ENCODE results near the gene CBLB. TPM values are rescaled to one million over a fixed set of nuclear protein-coding genes. Genes with fewer than 3 reads are reported as not detected.
"Not testable (repeated sequence)": the region's sequence is repeated elsewhere in the genome, so short reads cannot be mapped to it uniquely, and the experiment has no call there.

The CBLB gene
- total and polyA plus RNA-seq, 4 donors = 25.1 to 44.6 (median 30.8) TPM

GRCh38 chr3:105731686-105732085 is 137.1 kb downstream of the CBLB start:
- H3K4me1 ChIP-seq (ENCODE audit: control insufficient read depth, insufficient read depth, low read length) = no peaks in the 10 kb centered on the region
- no peaks in the 10 kb centered on the region for H3K27me3 ChIP-seq (ENCODE audit: control insufficient read depth, insufficient read depth, low read length)
- H3K4me3 ChIP-seq (ENCODE audit: low read depth, low read length) = no peak overlapping the region
- DNase-seq (ENCODE audit: low read depth in 4 of 6, low spot score in 6 of 6) = no peak
- H3K9me3 ChIP-seq (ENCODE audit: control insufficient read depth, insufficient read depth, low read length) = no peaks in the 10 kb centered on the region
- no peak overlapping the region for H3K27ac ChIP-seq (ENCODE audit: low read depth, low read length)
- WGBS (ENCODE audit: insufficient coverage) = no CpG with 5 or more reads among the region's 1 CpG
- H3K36me3 ChIP-seq (ENCODE audit: control insufficient read depth, insufficient read depth, low read length) = peaks cover 2% of the 10 kb centered on the region

DNA sequence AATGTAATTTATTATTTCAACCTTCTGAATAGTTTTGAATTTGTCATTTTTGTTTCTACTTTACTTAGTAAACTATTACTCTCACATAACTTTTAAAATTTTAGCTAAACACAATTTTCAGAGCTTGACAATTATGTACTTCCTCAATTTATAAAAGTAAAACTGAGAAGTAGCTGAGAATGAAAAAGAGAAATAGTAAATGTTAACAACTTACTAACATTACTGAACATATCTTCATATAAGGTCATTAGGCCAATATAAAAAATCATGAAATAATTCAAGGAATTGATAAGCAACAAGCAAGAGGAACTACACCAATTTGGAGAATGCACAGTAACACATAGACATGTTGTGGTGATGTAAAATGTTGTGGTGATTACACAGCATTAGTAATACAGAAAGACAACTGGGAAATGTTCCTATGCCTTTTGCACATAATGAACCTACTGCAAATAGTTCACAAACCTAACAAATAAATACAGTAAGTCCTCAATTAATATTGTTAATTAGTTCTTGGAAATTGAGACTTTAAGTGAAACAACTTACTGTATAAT is 137.9 kb downstream of the CBLB start:
- Histone ChIP-seq H3K27ac (ENCODE audit: low read depth, low read length) (no peak overlapping the region), H3K4me3 (ENCODE audit: low read depth, low read length) (no peak overlapping the region), H3K4me1 (ENCODE audit: control insufficient read depth, insufficient read depth, low read length) (no peaks in the 10 kb centered on the region), H3K27me3 (ENCODE audit: control insufficient read depth, insufficient read depth, low read length) (no peaks in the 10 kb centered on the region), H3K36me3 (ENCODE audit: control insufficient read depth, insufficient read depth, low read length) (peaks cover 2% of the 10 kb centered on the region), H3K9me3 (ENCODE audit: control insufficient read depth, insufficient read depth, low read length) (no peaks in the 10 kb centered on the region)
- DNase-seq (ENCODE audit: low read depth in 4 of 6, low spot score in 6 of 6) = no peak

GRCh38 chr3:105729667-105730066 is 139.1 kb downstream of the CBLB start:
- WGBS (ENCODE audit: insufficient coverage) = no CpG with 5 or more reads among the region's 3 CpGs
- H3K36me3 ChIP-seq (ENCODE audit: control insufficient read depth, insufficient read depth, low read length) = no peaks in the 10 kb centered on the region
- H3K9me3 ChIP-seq (ENCODE audit: control insufficient read depth, insufficient read depth, low read length) = no peaks in the 10 kb centered on the region

DNA sequence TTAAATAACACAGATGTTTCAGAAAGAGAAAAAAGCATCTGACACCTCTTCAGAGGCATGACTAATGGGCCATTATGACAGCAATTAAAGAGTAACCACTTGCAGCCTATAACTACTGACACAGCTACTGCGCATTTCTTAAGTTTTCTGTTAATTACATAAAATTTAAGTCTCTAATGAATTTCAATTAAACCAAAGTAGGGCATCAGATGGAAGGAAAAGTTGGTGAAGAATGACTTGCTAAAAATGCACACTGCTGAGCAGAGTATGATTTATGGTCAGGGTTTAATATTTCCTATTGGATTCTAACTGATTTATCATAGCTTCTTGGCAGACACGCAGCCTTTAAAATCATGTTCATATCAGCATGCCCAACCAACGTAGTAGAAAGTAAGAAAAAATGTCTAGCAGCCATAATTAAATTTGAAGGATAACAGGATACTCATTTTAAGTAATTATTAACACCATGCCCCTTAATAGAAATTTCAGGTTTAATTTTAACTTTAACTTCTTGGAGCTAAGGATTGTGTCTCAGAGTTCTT is 140.0 kb downstream of the CBLB start:
- peak in 1 of 6 donors; percentile 39 for DNase-seq (ENCODE audit: low read depth in 4 of 6, low spot score in 6 of 6)
- H3K9me3 ChIP-seq (ENCODE audit: control insufficient read depth, insufficient read depth, low read length) = no peaks in the 10 kb centered on the region
- H3K36me3 ChIP-seq (ENCODE audit: control insufficient read depth, insufficient read depth, low read length) = no peaks in the 10 kb centered on the region
- WGBS (ENCODE audit: insufficient coverage) = no CpG with 5 or more reads among the region's 3 CpGs
- no peaks in the 10 kb centered on the region for H3K27me3 ChIP-seq (ENCODE audit: control insufficient read depth, insufficient read depth, low read length)
- no peaks in the 10 kb centered on the region for H3K4me1 ChIP-seq (ENCODE audit: control insufficient read depth, insufficient read depth, low read length)
- no peak overlapping the region for H3K4me3 ChIP-seq (ENCODE audit: low read depth, low read length)
- no peak overlapping the region for H3K27ac ChIP-seq (ENCODE audit: low read depth, low read length)

More at GRCh38 chr3:105729667-105730066, 139.1 kb downstream of the CBLB start:
- Histone ChIP-seq H3K27me3 (ENCODE audit: control insufficient read depth, insufficient read depth, low read length) (no peaks in the 10 kb centered on the region), H3K27ac (ENCODE audit: low read depth, low read length) (no peak overlapping the region), H3K4me3 (ENCODE audit: low read depth, low read length) (no peak overlapping the region), H3K4me1 (ENCODE audit: control insufficient read depth, insufficient read depth, low read length) (no peaks in the 10 kb centered on the region)
- DNase-seq (ENCODE audit: low read depth in 4 of 6, low spot score in 6 of 6) = peak in 1 of 6 donors; percentile 45

DNA sequence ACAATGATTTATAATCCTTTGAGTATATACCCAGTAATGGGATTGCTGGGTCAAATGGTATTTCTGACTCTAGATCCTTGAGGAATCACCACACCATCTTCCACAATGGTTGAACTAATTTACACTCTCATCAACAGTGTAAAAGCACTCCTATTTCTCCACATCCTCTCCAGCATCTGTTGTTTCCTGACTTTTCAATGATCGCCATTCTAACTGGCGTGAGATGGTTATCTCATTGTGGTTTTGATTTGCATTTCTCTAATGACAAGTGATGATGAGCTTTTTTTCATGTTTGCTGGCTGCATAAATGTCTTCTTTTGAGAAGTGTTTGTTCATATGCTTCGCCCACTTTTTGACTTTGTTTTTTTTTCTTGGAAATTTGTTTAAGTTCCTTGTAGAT is 141.8 kb downstream of the CBLB start:
- not testable (repeated sequence) for H3K4me3 ChIP-seq (ENCODE audit: low read depth, low read length); H3K27ac ChIP-seq (ENCODE audit: low read depth, low read length); H3K36me3 ChIP-seq (ENCODE audit: control insufficient read depth, insufficient read depth, low read length); H3K4me1 ChIP-seq (ENCODE audit: control insufficient read depth, insufficient read depth, low read length); DNase-seq (ENCODE audit: low read depth in 4 of 6, low spot score in 6 of 6); H3K9me3 ChIP-seq (ENCODE audit: control insufficient read depth, insufficient read depth, low read length); H3K27me3 ChIP-seq (ENCODE audit: control insufficient read depth, insufficient read depth, low read length)
- no CpG with 5 or more reads among the region's 3 CpGs for WGBS (ENCODE audit: insufficient coverage)

DNA sequence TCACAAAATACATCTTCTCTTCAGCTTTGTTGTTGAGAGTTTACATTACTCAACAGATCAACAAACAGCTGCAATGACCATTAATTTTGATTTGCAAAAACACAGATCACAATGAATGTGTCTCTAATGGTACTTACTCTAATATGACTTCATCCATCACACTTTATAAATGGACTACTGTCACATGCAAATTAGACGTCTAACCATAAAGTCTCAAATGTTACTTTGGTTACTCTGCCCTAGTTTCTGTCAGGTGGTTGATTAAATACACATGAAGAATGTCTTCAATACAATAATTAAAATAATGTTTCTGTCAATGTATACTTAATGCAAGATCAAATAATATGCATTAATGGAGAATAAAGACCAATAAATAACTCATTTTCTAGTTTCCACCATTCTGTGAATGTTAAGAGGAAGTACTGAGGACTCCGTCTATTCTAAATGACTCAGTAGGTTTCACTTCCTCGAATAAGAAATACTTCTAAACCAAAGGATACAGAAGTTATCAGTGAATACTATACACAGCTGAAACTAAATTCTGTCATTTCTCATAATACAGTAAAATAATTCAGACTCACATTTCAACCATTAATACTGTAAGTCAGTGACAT is 145.8 kb downstream of the CBLB start:
- no peaks in the 10 kb centered on the region for H3K36me3 ChIP-seq (ENCODE audit: control insufficient read depth, insufficient read depth, low read length)
- no peak overlapping the region for H3K4me3 ChIP-seq (ENCODE audit: low read depth, low read length)
- H3K27me3 ChIP-seq (ENCODE audit: control insufficient read depth, insufficient read depth, low read length) = no peaks in the 10 kb centered on the region
- no peaks in the 10 kb centered on the region for H3K4me1 ChIP-seq (ENCODE audit: control insufficient read depth, insufficient read depth, low read length)
- WGBS (ENCODE audit: insufficient coverage) = no CpG with 5 or more reads among the region's 3 CpGs
- DNase-seq (ENCODE audit: low read depth in 4 of 6, low spot score in 6 of 6) = no peak
- H3K9me3 ChIP-seq (ENCODE audit: control insufficient read depth, insufficient read depth, low read length) = no peaks in the 10 kb centered on the region
- no peak overlapping the region for H3K27ac ChIP-seq (ENCODE audit: low read depth, low read length)

DNA sequence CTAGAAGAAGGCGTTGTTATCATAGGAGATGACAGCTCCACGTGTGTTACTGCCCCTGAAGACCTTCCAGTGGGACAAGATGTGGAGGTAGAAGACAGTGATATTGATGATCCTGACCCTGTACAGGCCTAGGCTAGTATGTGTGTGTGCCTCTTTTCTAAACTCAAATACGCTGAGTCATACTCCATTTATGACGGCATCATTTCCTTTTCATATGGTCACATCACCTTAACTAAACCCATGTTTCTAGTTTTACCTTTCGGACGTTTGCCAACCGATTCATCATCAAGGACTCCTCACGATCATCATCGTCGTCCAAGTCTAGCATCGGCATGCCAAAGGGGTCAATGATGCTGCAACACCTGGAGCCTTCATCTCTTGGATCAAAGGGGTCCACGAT is 149.0 kb downstream of the CBLB start:
- Histone ChIP-seq H3K36me3 (ENCODE audit: control insufficient read depth, insufficient read depth, low read length) (no peaks in the 10 kb centered on the region), H3K4me3 (ENCODE audit: low read depth, low read length) (no peak overlapping the region), H3K4me1 (ENCODE audit: control insufficient read depth, insufficient read depth, low read length) (no peaks in the 10 kb centered on the region), H3K27me3 (ENCODE audit: control insufficient read depth, insufficient read depth, low read length) (no peaks in the 10 kb centered on the region), H3K27ac (ENCODE audit: low read depth, low read length) (no peak overlapping the region), H3K9me3 (ENCODE audit: control insufficient read depth, insufficient read depth, low read length) (no peaks in the 10 kb centered on the region)
- 98% methylated on average over 10 of the region's 12 CpGs for WGBS (ENCODE audit: insufficient coverage)
- no peak for DNase-seq (ENCODE audit: low read depth in 4 of 6, low spot score in 6 of 6)

DNA sequence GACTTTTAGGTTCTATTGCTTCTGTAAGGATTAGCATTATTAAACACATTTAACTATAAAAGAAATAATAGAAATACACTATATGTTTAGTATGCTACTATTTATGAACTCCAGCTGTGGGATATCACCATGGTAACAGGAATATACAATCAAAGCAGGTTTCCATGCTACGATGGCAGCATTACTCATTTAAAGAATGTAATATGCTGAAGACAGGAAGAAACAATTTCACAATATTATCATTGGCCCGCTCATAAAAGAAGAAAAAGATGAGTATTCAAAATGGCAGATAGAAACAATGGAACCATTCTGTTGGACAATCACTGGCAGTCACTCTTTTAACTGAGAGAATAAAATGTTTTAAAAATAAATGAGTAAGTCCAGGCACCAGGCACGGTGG is 153.4 kb downstream of the CBLB start:
- Histone ChIP-seq H3K27ac (ENCODE audit: low read depth, low read length) (no peak overlapping the region), H3K4me1 (ENCODE audit: control insufficient read depth, insufficient read depth, low read length) (no peaks in the 10 kb centered on the region), H3K4me3 (ENCODE audit: low read depth, low read length) (no peak overlapping the region), H3K27me3 (ENCODE audit: control insufficient read depth, insufficient read depth, low read length) (no peaks in the 10 kb centered on the region), H3K9me3 (ENCODE audit: control insufficient read depth, insufficient read depth, low read length) (no peaks in the 10 kb centered on the region), H3K36me3 (ENCODE audit: control insufficient read depth, insufficient read depth, low read length) (no peaks in the 10 kb centered on the region)
- 67% methylated on average over 1 of the region's 3 CpGs for WGBS (ENCODE audit: insufficient coverage)
- DNase-seq (ENCODE audit: low read depth in 4 of 6, low spot score in 6 of 6) = no peak

DNA sequence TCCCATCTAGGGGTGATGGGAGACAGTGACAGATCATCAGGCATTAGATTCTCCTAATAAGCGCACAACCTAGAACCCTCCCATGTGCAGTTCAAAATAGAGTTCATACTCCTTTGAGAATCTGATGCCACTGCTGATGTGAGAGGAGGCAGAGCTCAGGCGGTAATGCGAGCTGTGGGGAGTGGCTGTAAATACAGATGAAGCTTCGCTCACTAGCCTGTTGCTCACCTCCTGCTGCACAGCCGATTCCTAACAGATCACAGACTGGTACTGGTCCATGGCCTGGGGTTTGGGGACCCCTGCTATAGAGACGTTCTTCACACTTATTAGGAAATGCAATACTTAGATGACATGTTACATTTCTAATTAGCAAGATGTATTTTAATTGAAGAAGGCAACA is 154.4 kb downstream of the CBLB start:
- no peak overlapping the region for H3K4me3 ChIP-seq (ENCODE audit: low read depth, low read length)
- no peaks in the 10 kb centered on the region for H3K9me3 ChIP-seq (ENCODE audit: control insufficient read depth, insufficient read depth, low read length)
- H3K27ac ChIP-seq (ENCODE audit: low read depth, low read length) = no peak overlapping the region

GRCh38 chr3:105708980-105709379 is 159.8 kb downstream of the CBLB start:
- Histone ChIP-seq H3K4me1 (ENCODE audit: control insufficient read depth, insufficient read depth, low read length) (no peaks in the 10 kb centered on the region), H3K9me3 (ENCODE audit: control insufficient read depth, insufficient read depth, low read length) (no peaks in the 10 kb centered on the region), H3K36me3 (ENCODE audit: control insufficient read depth, insufficient read depth, low read length) (no peaks in the 10 kb centered on the region), H3K27me3 (ENCODE audit: control insufficient read depth, insufficient read depth, low read length) (no peaks in the 10 kb centered on the region), H3K4me3 (ENCODE audit: low read depth, low read length) (no peak overlapping the region), H3K27ac (ENCODE audit: low read depth, low read length) (no peak overlapping the region)
- WGBS (ENCODE audit: insufficient coverage) = no CpG with 5 or more reads among the region's 1 CpG
- no peak for DNase-seq (ENCODE audit: low read depth in 4 of 6, low spot score in 6 of 6)

More for the DNA sequence above, 154.4 kb downstream of the CBLB start:
- DNase-seq (ENCODE audit: low read depth in 4 of 6, low spot score in 6 of 6) = no peak
- Histone ChIP-seq H3K27me3 (ENCODE audit: control insufficient read depth, insufficient read depth, low read length) (no peaks in the 10 kb centered on the region), H3K36me3 (ENCODE audit: control insufficient read depth, insufficient read depth, low read length) (no peaks in the 10 kb centered on the region), H3K4me1 (ENCODE audit: control insufficient read depth, insufficient read depth, low read length) (no peaks in the 10 kb centered on the region)
- WGBS (ENCODE audit: insufficient coverage) = 100% methylated on average over 2 of the region's 6 CpGs
